ENCODE measurements around the gene ANKRD13A. TPM values are rescaled to one million over a fixed set of nuclear protein-coding genes. Genes with fewer than 3 reads are reported as not detected.

The ANKRD13A gene
- total RNA-seq, 4 donors from 2014 or later: 13.1 to 54.3 (median 37.7) TPM

DNA sequence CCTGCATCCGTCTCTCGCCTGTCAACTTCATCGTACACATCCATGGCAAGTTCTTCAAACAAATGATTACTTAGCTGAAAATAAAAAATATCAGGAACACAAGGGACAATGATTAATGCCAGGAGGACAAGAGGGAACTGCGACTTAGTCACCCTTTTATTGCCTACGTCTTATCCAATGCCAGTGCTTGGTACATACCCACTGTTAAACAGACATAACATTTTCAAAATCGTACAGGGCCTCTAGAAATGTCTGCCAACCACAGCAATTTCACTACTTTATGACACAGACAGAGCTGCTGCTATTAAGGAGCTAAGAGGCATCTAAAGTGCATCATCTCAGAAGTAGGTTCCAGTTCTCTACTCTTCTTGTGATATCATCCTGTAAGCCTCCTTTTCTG, 37.6 kb upstream of the ANKRD13A start:
- no peaks in the 10 kb centered on the region for H3K9me3 ChIP-seq
- no peak for TF ChIP-seq POLR2A (IDR thresholded peaks at IDR 0.05)
- TF ChIP-seq, protein P1, sequence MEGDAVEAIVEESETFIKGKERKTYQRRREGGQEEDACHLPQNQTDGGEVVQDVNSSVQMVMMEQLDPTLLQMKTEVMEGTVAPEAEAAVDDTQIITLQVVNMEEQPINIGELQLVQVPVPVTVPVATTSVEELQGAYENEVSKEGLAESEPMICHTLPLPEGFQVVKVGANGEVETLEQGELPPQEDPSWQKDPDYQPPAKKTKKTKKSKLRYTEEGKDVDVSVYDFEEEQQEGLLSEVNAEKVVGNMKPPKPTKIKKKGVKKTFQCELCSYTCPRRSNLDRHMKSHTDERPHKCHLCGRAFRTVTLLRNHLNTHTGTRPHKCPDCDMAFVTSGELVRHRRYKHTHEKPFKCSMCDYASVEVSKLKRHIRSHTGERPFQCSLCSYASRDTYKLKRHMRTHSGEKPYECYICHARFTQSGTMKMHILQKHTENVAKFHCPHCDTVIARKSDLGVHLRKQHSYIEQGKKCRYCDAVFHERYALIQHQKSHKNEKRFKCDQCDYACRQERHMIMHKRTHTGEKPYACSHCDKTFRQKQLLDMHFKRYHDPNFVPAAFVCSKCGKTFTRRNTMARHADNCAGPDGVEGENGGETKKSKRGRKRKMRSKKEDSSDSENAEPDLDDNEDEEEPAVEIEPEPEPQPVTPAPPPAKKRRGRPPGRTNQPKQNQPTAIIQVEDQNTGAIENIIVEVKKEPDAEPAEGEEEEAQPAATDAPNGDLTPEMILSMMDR (IDR thresholded peaks at IDR 0.05): no peak
- H3K27me3 ChIP-seq: no peaks in the 10 kb centered on the region
- no peaks in the 10 kb centered on the region for H3K4me1 ChIP-seq
- H3K27ac ChIP-seq: no peak overlapping the region
- H3K36me3 ChIP-seq: no peaks in the 10 kb centered on the region
- H3K4me3 ChIP-seq: no peak overlapping the region
- DNase-seq: no peak
- intact Hi-C loops (cut with DNase I; ENCODE audit: low total_unique reads): no loop called here

GRCh38 chr12:109962398-109962797, 36.8 kb upstream of the ANKRD13A start:
- no peak overlapping the region for H3K27ac ChIP-seq
- no peak for DNase-seq
- no peaks in the 10 kb centered on the region for H3K27me3 ChIP-seq
- no peaks in the 10 kb centered on the region for H3K36me3 ChIP-seq
- H3K4me1 ChIP-seq: no peaks in the 10 kb centered on the region
- H3K9me3 ChIP-seq: no peaks in the 10 kb centered on the region
- no peak overlapping the region for H3K4me3 ChIP-seq
- intact Hi-C loops (cut with DNase I; ENCODE audit: low total_unique reads): no loop called here
- TF ChIP-seq, protein P1 (IDR thresholded peaks at IDR 0.05): no peak
- TF ChIP-seq POLR2A (IDR thresholded peaks at IDR 0.05): no peak

- H3K36me3 ChIP-seq: no peaks in the 10 kb centered on the region
- intact Hi-C loops (cut with DNase I; ENCODE audit: low total_unique reads): no loop called here
- no peak for DNase-seq
- H3K4me1 ChIP-seq: no peaks in the 10 kb centered on the region
- no peak for TF ChIP-seq POLR2A (IDR thresholded peaks at IDR 0.05)
- TF ChIP-seq, protein P1 (IDR thresholded peaks at IDR 0.05): no peak
- peak overlapping the region; percentile 31 to 64 for H3K27ac ChIP-seq
- H3K9me3 ChIP-seq: no peaks in the 10 kb centered on the region
- no peaks in the 10 kb centered on the region for H3K27me3 ChIP-seq
- H3K4me3 ChIP-seq: no peak overlapping the region
Measured at GRCh38 chr12:109963330-109963729, 35.9 kb upstream of the ANKRD13A start.

DNA sequence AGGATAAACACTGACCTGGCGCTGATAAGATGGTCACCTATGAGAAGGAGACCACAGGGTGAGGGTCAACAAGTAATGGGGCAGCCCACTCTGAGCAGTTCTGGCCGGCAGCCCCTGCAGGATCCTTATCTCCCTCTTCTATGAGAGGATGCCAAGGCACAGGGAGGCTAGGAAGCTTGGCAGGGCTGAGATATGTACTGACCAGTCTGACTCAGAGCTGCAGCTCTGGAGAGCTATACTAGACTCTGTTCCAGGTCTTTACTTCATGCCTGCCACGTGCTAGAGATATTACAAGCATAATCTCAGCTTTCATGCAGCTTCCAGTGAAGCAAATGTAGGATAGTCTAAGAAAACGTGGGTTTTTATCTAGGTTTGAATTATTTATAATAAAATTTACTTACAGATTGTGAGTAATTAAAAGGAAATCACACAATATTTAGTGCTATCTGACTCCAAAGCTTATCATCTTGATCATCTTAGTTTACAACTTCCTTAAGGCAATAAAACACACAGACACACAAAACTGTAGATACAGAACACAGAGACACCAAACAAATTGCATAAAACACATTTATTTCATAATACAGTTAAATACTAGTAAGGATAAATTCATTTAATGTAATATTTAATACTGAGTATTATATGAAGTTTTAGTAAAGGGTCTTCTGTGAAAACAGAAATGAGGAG, 35.3 kb upstream of the ANKRD13A start:
- peak overlapping the region; percentile 31 to 64 for H3K27ac ChIP-seq
- H3K36me3 ChIP-seq: no peaks in the 10 kb centered on the region
- no peaks in the 10 kb centered on the region for H3K9me3 ChIP-seq
- no peaks in the 10 kb centered on the region for H3K27me3 ChIP-seq
- H3K4me3 ChIP-seq: no peak overlapping the region
- intact Hi-C loops (cut with DNase I; ENCODE audit: low total_unique reads): no loop called here
- DNase-seq: peak; percentile 35 to 53
- TF ChIP-seq, protein P1 (IDR thresholded peaks at IDR 0.05): no peak
- TF ChIP-seq POLR2A (IDR thresholded peaks at IDR 0.05): no peak
- no peaks in the 10 kb centered on the region for H3K4me1 ChIP-seq

DNA sequence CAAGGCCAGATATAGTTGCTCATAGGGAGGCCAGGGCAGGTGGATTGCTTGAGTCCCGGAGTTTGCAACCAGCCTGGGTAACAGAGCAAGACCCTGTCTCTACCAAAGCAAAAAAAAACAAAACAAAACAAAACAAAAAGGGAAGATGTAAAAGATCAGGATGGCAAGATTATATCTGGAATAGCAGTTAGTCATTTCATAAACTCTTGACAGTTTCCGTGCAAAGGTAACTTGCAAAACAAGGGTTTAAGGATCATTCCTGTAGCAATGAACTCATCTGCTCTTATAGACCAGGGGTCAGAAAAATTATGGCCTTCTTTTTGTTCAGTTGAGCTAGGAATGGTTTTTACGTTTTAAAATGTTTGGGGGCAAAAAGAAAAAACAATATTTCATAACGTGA, 32.7 kb upstream of the ANKRD13A start:
- no peak for DNase-seq
- H3K4me3 ChIP-seq: no peak overlapping the region
- no peaks in the 10 kb centered on the region for H3K4me1 ChIP-seq
- H3K36me3 ChIP-seq: no peaks in the 10 kb centered on the region
- no peaks in the 10 kb centered on the region for H3K27me3 ChIP-seq
- H3K27ac ChIP-seq: no peak overlapping the region
- TF ChIP-seq, protein P1 (IDR thresholded peaks at IDR 0.05): no peak
- TF ChIP-seq POLR2A (IDR thresholded peaks at IDR 0.05): no peak
- intact Hi-C loops (cut with DNase I; ENCODE audit: low total_unique reads): no loop called here
- no peaks in the 10 kb centered on the region for H3K9me3 ChIP-seq
